Choroid plexus epithelial cell (primary cell): ENCODE measurements around the gene SBK1.

ENCODE experiments used
- DNase-seq: peaks from one replicate; pipeline ENCODE4 v3.0.0-alpha.2; 2010; ENCODE audit warnings: low read depth
- H3K4me3 ChIP-seq: 2 replicates; pipeline ENCODE4 v1.5.1; 2011; ENCODE audit warnings: low read depth, mild to moderate bottlenecking, control low read depth, low read length, moderate library complexity
- TF ChIP-seq, protein P1 (sequence below): conservative IDR thresholded peaks from 2 replicates; pipeline ENCODE4 v1.5.1; 2011; ENCODE audit warnings: low read depth, mild to moderate bottlenecking, control low read depth, inconsistent platforms, low read length, moderate library complexity

Gene SBK1

DNA sequence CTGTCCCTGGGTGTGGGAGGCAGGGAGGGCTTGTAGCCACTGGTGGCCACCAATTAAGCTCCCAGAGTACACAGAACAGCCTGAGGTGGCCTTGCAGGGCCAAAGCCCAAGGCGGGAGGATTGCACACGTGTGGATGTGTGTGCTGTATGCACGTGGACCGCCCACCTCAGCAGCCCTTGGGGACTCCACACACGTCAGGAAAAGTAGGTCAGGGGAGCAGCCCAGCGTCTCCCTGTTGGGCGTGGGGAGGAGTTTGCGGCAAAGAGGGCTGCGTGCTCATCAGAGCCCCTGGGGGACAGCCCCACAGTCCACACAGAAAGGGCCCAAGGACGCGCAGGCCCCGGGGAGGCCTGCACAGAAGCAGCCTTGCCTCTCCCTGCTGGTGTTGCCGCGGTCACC lies 19.6 kb downstream of the SBK1 start:
- DNase-seq = no peak
- TF ChIP-seq, protein P1, sequence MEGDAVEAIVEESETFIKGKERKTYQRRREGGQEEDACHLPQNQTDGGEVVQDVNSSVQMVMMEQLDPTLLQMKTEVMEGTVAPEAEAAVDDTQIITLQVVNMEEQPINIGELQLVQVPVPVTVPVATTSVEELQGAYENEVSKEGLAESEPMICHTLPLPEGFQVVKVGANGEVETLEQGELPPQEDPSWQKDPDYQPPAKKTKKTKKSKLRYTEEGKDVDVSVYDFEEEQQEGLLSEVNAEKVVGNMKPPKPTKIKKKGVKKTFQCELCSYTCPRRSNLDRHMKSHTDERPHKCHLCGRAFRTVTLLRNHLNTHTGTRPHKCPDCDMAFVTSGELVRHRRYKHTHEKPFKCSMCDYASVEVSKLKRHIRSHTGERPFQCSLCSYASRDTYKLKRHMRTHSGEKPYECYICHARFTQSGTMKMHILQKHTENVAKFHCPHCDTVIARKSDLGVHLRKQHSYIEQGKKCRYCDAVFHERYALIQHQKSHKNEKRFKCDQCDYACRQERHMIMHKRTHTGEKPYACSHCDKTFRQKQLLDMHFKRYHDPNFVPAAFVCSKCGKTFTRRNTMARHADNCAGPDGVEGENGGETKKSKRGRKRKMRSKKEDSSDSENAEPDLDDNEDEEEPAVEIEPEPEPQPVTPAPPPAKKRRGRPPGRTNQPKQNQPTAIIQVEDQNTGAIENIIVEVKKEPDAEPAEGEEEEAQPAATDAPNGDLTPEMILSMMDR = no peak
- no peak overlapping the region for H3K4me3 ChIP-seq

DNA sequence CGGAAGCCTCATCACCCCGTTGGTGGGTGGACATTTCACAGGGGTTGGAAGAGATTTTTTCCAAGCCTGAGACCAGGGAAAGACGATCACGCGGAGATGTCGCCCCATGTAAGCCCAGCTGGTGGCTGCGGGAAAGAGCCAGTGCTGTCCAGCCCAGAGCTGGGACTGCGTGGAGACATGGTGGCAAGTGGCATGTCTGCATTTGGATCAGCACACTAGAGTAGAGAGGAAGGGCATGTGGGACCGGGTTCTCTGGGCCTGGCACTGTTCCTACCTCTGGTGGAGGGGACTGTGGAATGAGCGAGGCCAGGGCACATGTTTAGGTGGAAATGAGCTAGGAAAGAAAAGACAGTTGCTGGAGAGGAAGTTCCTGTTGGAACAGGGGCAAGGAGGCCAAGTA lies 20.0 kb downstream of the SBK1 start:
- H3K4me3 ChIP-seq = no peak overlapping the region
- TF ChIP-seq, protein P1 = no peak
- DNase-seq = no peak

DNA sequence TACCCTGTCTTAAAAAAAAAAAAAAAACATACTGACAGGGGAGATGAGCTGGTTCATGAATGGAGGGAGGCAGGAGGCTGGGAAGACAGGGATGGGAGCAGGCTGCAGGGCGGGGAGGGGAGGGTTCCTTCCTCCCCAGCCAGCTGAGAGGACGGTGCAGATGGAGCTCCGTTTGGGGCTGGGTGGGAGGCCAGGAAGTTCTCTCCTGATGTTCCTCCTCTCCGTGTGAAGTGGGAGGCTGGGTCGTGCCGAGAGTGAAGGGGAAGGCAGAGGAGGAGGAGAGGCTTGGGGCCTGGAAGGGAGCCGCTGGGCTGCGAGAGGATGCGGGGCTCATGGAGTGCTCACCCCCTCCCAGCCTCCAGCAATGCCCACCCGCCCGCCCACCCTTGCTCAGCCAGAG lies 21.3 kb downstream of the SBK1 start:
- TF ChIP-seq, protein P1 = no peak
- no peak overlapping the region for H3K4me3 ChIP-seq
- no peak for DNase-seq

DNA sequence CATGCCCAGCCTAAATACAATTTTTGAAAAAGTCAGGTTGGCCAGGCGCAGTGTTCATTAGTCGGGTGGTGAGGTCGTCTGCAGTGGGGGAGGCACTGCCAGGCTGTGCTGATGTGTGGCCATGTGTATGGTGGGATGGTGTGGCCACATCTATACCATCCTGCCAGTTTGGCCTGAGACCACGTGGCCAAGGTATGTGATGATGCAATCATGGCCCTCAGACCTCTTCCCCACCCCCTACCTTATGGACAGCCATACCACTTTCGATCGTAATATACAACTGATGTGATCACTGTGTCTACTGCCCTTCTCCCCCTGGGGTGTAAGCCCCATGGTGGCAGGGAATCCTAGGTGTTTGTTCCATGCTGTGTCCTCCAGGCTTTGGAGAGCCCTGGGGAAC lies 23.7 kb downstream of the SBK1 start:
- TF ChIP-seq, protein P1 = no peak
- no peak for DNase-seq
- no peak overlapping the region for H3K4me3 ChIP-seq

DNA sequence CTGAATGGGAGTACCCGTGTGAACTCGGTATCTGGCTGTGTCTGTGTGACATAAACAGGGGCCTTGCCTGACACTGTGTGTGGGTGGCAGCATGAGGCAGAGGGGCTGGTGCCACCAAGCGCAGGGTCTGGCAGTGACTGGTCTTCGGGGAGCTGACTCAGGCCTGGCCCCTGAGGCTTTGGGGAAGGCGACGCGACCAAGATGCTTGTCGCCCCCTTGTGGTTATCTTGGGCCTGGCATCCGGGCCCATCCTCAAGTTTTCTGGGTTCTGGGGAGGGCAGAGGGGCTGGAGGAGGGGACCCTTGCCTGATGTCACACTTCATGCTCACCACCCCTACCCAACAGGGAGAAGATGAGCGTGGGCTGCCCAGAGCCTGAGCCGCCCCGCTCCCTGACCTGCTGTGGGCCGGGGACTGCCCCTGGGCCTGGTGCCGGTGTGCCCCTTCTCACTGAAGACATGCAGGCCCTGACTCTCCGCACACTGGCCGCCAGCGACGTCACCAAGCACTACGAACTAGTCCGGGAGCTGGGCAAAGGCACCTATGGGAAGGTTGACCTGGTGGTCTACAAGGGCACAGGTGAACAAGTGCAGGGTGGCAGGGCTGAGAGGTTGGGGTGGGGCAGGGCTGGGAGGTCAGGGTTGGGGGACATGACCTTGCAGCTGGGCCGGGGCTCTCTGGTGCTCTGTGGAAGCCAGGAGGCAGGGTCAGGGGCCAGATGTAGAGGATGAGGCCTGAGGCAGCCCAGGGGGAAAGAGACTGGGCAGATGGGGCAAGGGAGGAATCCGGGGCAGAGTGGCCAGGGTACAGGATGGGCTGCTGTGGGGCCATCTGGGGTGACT lies 24.9 kb downstream of the SBK1 start:
- no peak overlapping the region for H3K4me3 ChIP-seq
- peak; percentile 48 for DNase-seq
- TF ChIP-seq, protein P1 = peak; percentile 85

- no peak overlapping the region for H3K4me3 ChIP-seq
- TF ChIP-seq, protein P1 = no peak
- no peak for DNase-seq
Observed at GRCh38 chr16:28318042-28318744, 25.9 kb downstream of the SBK1 start.
